Endothelial cell of umbilical vein (primary cell): ENCODE data around the gene EPB41L2. TPM values are rescaled to one million over a fixed set of nuclear protein-coding genes. Genes with fewer than 3 reads are reported as not detected.

Experiments used
- BruUV-seq: library from RNA; stranded (reverse); fragments of 400-500 nt; replicated peaks from 2 replicates; lab custom pipeline; 2021; lab: Mats Ljungman, UMichigan
- CTCF ChIA-PET: fragments of 300-600, 350-600 bp; sonication (Branson Sonifier 250); formaldehyde crosslinking; loops from one replicate; lab custom pipeline; 2021; ENCODE audit warnings: antibody characterized with exemption, inconsistent platforms; lab: Charles Lee
- POLR2A ChIA-PET: fragments of 300-600, 350-600 bp; sonication (Branson Sonifier 250); formaldehyde crosslinking; loops from one replicate; lab custom pipeline; 2021; ENCODE audit warnings: antibody characterized with exemption, inconsistent platforms; lab: Charles Lee
- DNase-seq: peaks from one replicate; pipeline ENCODE4 v3.0.0-alpha.2; 2011; ENCODE audit warnings: low read depth, low spot score
- FAIRE-seq: peaks from 2 replicates; lab custom pipeline; 2011; peaks lifted over from hg19 to GRCh38; lab: Jason Lieb, UNC
- H2AFZ ChIP-seq: 2 replicates; pipeline ENCODE4 v1.6.0; 2012; ENCODE audit warnings: low read depth, low read length, control low read depth, inconsistent platforms
- H3K27ac ChIP-seq: 2 replicates; pipeline ENCODE4 v1.5.1; 2011; ENCODE audit warnings: low read depth, mild to moderate bottlenecking, control low read depth, low read length, moderate library complexity; ENCODE audit not compliant: insufficient read depth
- H3K27me3 ChIP-seq, 2 experiments: 2 replicates each; pipeline versions ENCODE4 v1.6.0 to v1.6.1; 2011; ENCODE audit warnings: low read length in 2 of 2, mixed read lengths in 1 of 2; ENCODE audit not compliant: control insufficient read depth in 2 of 2, insufficient read depth in 2 of 2
- H3K36me3 ChIP-seq, 2 experiments: 2 replicates in 1 of 2; 3 replicates in 1 of 2; pipeline ENCODE4 v1.5.1; 2011; ENCODE audit warnings: low read length in 2 of 2, mild to moderate bottlenecking in 1 of 2, moderate library complexity in 1 of 2; ENCODE audit not compliant: control insufficient read depth in 2 of 2, insufficient read depth in 2 of 2; ENCODE audit errors: extremely low read depth in 1 of 2
- H3K4me1 ChIP-seq: 3 replicates; pipeline ENCODE4 v1.5.1; 2011; ENCODE audit warnings: mild to moderate bottlenecking, low read length; ENCODE audit not compliant: control insufficient read depth, insufficient read depth; ENCODE audit errors: extremely low read depth
- H3K4me2 ChIP-seq: 2 replicates; pipeline ENCODE4 v1.6.1; 2011; ENCODE audit warnings: low read length, control low read depth, mixed read lengths; ENCODE audit not compliant: insufficient read depth
- H3K4me3 ChIP-seq, 3 experiments: fragments of 200-600 bp in 1 of 3; sonication (generic), shearing (Covaris generic) in 1 of 3; replicated peaks in 1 of 3; 2 replicates each; pipeline ENCODE4 v1.5.1; 2011 to 2016; ENCODE audit warnings: control low read depth in 3 of 3, low read length in 3 of 3, mild to moderate bottlenecking in 2 of 3, inconsistent platforms in 1 of 3, low read depth in 1 of 3, moderate library complexity in 1 of 3; ENCODE audit not compliant: insufficient read depth in 1 of 3
- H3K79me2 ChIP-seq: 2 replicates; pipeline ENCODE4 v1.6.0; 2012; ENCODE audit warnings: low read length, inconsistent platforms; ENCODE audit not compliant: control insufficient read depth, insufficient read depth
- H3K9ac ChIP-seq: replicated peaks from 2 replicates; pipeline ENCODE3; 2011; ENCODE audit warnings: low read length, control low read depth; ENCODE audit not compliant: insufficient read depth; ENCODE audit errors: extremely low read depth
- H3K9me1 ChIP-seq: replicated peaks from 3 replicates; pipeline ENCODE4 v1.6.0; 2011; ENCODE audit warnings: mild to moderate bottlenecking, low read length; ENCODE audit not compliant: control insufficient read depth, insufficient read depth; ENCODE audit errors: extremely low read depth
- H3K9me3 ChIP-seq: replicated peaks from 2 replicates; pipeline ENCODE4 v1.5.1; 2012; ENCODE audit warnings: low read length, inconsistent platforms; ENCODE audit not compliant: control insufficient read depth, insufficient read depth
- H4K20me1 ChIP-seq: replicated peaks from 2 replicates; pipeline ENCODE3; 2011; ENCODE audit warnings: mild to moderate bottlenecking, low read length; ENCODE audit not compliant: control insufficient read depth, insufficient read depth; ENCODE audit errors: extremely low read depth
- EZH2 ChIP-seq: IDR thresholded peaks from 2 replicates; pipeline ENCODE4 v1.6.1; 2012; ENCODE audit warnings: borderline replicate concordance, low read depth, mild to moderate bottlenecking, moderate library complexity, low read length, inconsistent platforms; ENCODE audit not compliant: severe bottlenecking
- FOS ChIP-seq: IDR thresholded peaks from 2 replicates; pipeline ENCODE4 v1.6.1; 2011; ENCODE audit warnings: mild to moderate bottlenecking, low read length, moderate library complexity, borderline replicate concordance; ENCODE audit not compliant: insufficient read depth
- GATA2 ChIP-seq: IDR thresholded peaks from 2 replicates; pipeline ENCODE4 v1.7.0; 2011; ENCODE audit warnings: low read depth, mild to moderate bottlenecking, moderate library complexity, mixed read lengths, low read length; ENCODE audit not compliant: insufficient read length, insufficient read depth
- JUN ChIP-seq: IDR thresholded peaks from 2 replicates; pipeline ENCODE4 v1.6.1; 2011; ENCODE audit warnings: borderline replicate concordance, low read depth; ENCODE audit not compliant: insufficient read length, insufficient read depth
- MYC ChIP-seq: IDR thresholded peaks from one replicate; pipeline ENCODE4 v1.6.1; 2011; ENCODE audit warnings: mild to moderate bottlenecking, low read depth, low read length
- POLR2A ChIP-seq: IDR thresholded peaks from 2 replicates; pipeline ENCODE4 v1.6.1; 2012; ENCODE audit warnings: low read depth, mild to moderate bottlenecking, control low read depth, low read length
- POLR2AphosphoS5 ChIP-seq: IDR thresholded peaks from 2 replicates; pipeline ENCODE4 v1.6.1; 2012; ENCODE audit warnings: low read depth, mild to moderate bottlenecking, control low read depth, low read length, moderate library complexity; ENCODE audit not compliant: insufficient read depth
- dilution Hi-C: fragments of 300-500 bp; cut with MboI; formaldehyde crosslinking; loops from one replicate; pipeline ENCODE4 v1.15.0; 2019; ENCODE audit warnings: low sequenced_read_pairs; ENCODE audit not compliant: extremely low pct_ligation_motif_present
- intact Hi-C: fragments of 100-400 bp; cut with micrococcal nuclease; formaldehyde crosslinking; loops from one replicate; pipeline ENCODE4 v1.10.0; 2022
- polyA plus RNA-seq, 4 experiments: library from polyadenylated mRNA; depleted of rRNA in 3 of 4; stranded (reverse) in 3 of 4; unstranded in 1 of 4; fragments of >200 nt; gene quantifications; 2 replicates each; pipeline versions ENCODE4 v1.2.1 to v1.2.3, GENCODE V29; 2011 to 2012; ENCODE audit warnings: missing spikeins in 1 of 4
- total RNA-seq: library from RNA; stranded (reverse); gene quantifications from 2 replicates; pipeline ENCODE4 v1.2.3, GENCODE V29; 2021
- TF ChIP-seq, protein P1 (sequence below): IDR thresholded peaks from 2 replicates; pipeline ENCODE4 v1.6.1; 2011; ENCODE audit not compliant: insufficient read depth, insufficient read length
- TF ChIP-seq, protein P2 (sequence below), 2 donors: IDR thresholded peaks; 1 replicate in 1 of 2; 2 replicates in 1 of 2; pipeline ENCODE4 v1.5.1; 2011; ENCODE audit warnings: low read length in 2 of 2, mild to moderate bottlenecking in 2 of 2, moderate library complexity in 2 of 2, control low read depth in 1 of 2, inconsistent platforms in 1 of 2, low read depth in 1 of 2; ENCODE audit not compliant: insufficient read depth in 1 of 2; ENCODE audit errors: extremely low read depth in 1 of 2

Gene EPB41L2
- total and polyA plus RNA-seq, 2 donors (not counting 3 experiments of a cell fraction or from before 2014, with no cell fraction given), result 26.5 to 87.7 TPM

DNA sequence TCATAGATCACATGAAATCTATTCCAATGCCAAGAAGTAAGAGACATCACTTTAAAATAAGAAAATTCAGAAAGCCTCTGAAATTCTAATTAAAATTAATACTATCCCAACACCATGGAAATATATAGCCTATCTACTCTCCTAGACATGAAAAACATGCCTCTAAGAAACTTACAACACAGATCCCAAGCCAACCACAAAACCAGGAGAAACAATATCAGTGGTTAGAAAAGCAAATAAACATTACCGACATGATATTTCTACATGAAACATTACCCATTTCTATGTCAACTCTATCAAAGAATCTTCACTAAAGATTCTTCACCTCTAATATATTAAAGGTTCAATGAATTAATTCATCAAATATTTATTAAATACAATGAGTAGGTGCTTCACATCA is 4.8 kb downstream of the EPB41L2 start:
- Histone ChIP-seq H3K9me3 (peaks cover 14% of the 10 kb centered on the region), H3K4me2 (no peak overlapping the region), H3K4me1 (peaks cover 4% of the 10 kb centered on the region), H3K9ac (no peak overlapping the region), H3K79me2 (peaks cover 90% of the 10 kb centered on the region), H4K20me1 (peaks cover 2% of the 10 kb centered on the region), H3K27ac (no peak overlapping the region), H3K27me3 (no peaks in the 10 kb centered on the region), H3K36me3 (no peaks in the 10 kb centered on the region), H3K4me3 (no peak overlapping the region), H3K9me1 (no peaks in the 10 kb centered on the region), H2AFZ (no peak overlapping the region)
- dilution Hi-C loops (no loop called here), intact Hi-C loops (no loop called here)
- no peak for FAIRE-seq
- CTCF ChIA-PET, result no interaction called here
- no peak for DNase-seq
- POLR2A ChIA-PET, result no interaction called here
- TF ChIP-seq, protein P1, sequence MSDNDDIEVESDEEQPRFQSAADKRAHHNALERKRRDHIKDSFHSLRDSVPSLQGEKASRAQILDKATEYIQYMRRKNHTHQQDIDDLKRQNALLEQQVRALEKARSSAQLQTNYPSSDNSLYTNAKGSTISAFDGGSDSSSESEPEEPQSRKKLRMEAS, result no peak
- TF ChIP-seq EZH2 (no peak), POLR2A (no peak), FOS (no peak), JUN (no peak), GATA2 (no peak), MYC (no peak), POLR2AphosphoS5 (no peak)
- TF ChIP-seq, protein P2, sequence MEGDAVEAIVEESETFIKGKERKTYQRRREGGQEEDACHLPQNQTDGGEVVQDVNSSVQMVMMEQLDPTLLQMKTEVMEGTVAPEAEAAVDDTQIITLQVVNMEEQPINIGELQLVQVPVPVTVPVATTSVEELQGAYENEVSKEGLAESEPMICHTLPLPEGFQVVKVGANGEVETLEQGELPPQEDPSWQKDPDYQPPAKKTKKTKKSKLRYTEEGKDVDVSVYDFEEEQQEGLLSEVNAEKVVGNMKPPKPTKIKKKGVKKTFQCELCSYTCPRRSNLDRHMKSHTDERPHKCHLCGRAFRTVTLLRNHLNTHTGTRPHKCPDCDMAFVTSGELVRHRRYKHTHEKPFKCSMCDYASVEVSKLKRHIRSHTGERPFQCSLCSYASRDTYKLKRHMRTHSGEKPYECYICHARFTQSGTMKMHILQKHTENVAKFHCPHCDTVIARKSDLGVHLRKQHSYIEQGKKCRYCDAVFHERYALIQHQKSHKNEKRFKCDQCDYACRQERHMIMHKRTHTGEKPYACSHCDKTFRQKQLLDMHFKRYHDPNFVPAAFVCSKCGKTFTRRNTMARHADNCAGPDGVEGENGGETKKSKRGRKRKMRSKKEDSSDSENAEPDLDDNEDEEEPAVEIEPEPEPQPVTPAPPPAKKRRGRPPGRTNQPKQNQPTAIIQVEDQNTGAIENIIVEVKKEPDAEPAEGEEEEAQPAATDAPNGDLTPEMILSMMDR (IDR thresholded peaks at IDR 0.05; ENCODE audit: extremely low read depth in 1 of 2, insufficient read depth in 1 of 2, low read depth in 1 of 2, low read length in 2 of 2), result no peak
- BruUV-seq, result no TSS peak
